VCaP (cell line): ENCODE results near the gene DIP2A.

ENCODE experiments used
- H3K27ac ChIP-seq: fragments of 450-650 bp; 2 replicates; pipeline ENCODE4 v1.5.1; 2017
- CTCF ChIP-seq: fragments of 450-650 bp; conservative IDR thresholded peaks from 2 replicates; pipeline ENCODE4 v1.5.1; 2017; ENCODE audit warnings: mild to moderate bottlenecking, moderate library complexity

The DIP2A gene

GRCh38 chr21:46414965-46415275 is 43.8 kb upstream of the DIP2A start:
- no peak overlapping the region for H3K27ac ChIP-seq
- no peak for TF ChIP-seq CTCF

GRCh38 chr21:46416551-46416950 is 42.1 kb upstream of the DIP2A start:
- TF ChIP-seq CTCF = no peak
- H3K27ac ChIP-seq = no peak overlapping the region

GRCh38 chr21:46418265-46418946 is 40.3 kb upstream of the DIP2A start:
- no peak for TF ChIP-seq CTCF
- no peak overlapping the region for H3K27ac ChIP-seq

GRCh38 chr21:46420241-46421190 is 38.2 kb upstream of the DIP2A start:
- TF ChIP-seq CTCF = peak; percentile 30
- H3K27ac ChIP-seq = no peak overlapping the region

GRCh38 chr21:46421191-46421750 is 37.4 kb upstream of the DIP2A start:
- H3K27ac ChIP-seq = no peak overlapping the region
- TF ChIP-seq CTCF = no peak

- no peak for TF ChIP-seq CTCF
- no peak overlapping the region for H3K27ac ChIP-seq
These were observed 36.7 kb upstream of the DIP2A start for GRCh38 chr21:46421756-46422555.
